Measurements from ENCODE around the gene CCDC51.

Gene CCDC51

DNA sequence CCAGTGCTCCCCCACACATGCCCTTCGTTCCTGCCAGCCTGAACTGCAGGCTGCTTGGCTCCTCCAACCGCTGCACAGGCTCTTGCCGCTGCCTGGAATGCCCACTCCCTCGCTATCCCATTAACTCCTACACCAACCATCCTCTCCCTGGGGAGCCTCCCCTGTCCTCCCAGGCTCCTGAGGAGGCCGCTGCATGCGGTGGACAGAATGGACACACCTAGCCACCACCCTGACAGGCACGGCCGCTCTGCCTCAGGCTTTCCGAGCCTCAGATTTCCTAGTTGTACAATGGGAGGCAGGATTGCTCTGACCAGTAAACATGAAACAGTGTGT, 12.3 kb downstream of the CCDC51 start:
- TF ChIP-seq, protein P1, sequence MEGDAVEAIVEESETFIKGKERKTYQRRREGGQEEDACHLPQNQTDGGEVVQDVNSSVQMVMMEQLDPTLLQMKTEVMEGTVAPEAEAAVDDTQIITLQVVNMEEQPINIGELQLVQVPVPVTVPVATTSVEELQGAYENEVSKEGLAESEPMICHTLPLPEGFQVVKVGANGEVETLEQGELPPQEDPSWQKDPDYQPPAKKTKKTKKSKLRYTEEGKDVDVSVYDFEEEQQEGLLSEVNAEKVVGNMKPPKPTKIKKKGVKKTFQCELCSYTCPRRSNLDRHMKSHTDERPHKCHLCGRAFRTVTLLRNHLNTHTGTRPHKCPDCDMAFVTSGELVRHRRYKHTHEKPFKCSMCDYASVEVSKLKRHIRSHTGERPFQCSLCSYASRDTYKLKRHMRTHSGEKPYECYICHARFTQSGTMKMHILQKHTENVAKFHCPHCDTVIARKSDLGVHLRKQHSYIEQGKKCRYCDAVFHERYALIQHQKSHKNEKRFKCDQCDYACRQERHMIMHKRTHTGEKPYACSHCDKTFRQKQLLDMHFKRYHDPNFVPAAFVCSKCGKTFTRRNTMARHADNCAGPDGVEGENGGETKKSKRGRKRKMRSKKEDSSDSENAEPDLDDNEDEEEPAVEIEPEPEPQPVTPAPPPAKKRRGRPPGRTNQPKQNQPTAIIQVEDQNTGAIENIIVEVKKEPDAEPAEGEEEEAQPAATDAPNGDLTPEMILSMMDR (IDR thresholded peaks at IDR 0.05; ENCODE audit: extremely low read depth, missing control alignments), result no peak
- no peak for DNase-seq (ENCODE audit: low spot score)

DNA sequence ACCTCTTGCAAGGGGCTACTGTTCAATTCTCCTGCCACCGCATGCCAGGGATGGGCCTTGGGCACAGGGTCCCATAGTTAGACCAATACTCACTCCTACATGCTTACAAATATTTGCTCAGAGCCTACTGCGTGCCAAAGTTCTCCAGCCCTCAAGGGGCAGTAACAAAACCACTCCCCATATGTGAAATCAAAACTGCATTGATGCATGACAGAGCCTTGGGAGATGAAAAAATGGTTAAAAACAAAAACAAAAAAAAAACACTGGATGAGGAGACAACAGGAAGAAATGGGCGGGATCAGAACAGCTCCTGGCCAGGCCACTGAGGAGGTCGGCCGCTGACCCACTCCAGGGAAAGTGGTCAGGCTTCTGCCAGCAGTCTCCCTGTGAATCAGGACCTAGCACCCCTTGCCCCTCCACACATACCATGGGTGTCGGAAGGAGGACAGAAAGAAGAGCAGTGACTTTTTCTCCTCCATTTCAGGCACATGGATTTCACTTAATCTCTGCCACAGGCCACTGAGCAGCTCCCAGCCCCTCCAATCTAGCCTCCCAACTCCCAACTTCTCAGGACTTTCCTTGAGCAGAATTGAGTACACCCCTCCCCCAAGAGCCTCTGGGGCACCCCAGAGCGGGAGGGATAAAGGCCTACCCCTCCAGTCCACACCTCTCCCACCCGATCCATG, 12.8 kb downstream of the CCDC51 start:
- TF ChIP-seq, protein P1 (IDR thresholded peaks at IDR 0.05; ENCODE audit: extremely low read depth, missing control alignments), result no peak
- DNase-seq (ENCODE audit: low spot score), result peak; percentile 41

DNA sequence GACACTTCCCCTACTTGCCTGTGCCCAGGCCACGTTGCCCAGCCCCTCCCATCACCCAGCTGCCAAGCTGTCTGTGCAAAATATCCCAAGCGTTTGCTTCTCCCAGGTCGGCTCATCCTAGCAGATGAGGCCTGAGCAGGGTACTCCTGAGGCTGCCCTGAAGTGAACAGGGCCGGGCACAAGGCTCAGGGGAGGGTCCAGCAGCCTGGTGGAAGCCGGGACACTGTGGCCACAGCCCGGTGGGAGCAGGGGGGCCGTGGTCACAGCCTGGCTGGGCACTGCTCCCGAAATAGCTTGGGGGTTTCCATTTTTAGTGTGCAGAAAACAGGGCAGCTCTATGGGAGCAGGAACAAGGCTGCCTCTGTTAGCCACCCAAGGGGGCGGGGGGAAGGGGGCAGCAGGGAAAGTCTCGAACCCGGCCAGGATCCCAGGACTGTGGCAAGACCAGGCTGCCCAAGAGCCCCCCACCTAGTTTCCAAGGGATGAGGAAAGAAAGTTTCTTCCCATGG, 13.5 kb downstream of the CCDC51 start:
- peak; percentile 20 for DNase-seq (ENCODE audit: low spot score)

DNA sequence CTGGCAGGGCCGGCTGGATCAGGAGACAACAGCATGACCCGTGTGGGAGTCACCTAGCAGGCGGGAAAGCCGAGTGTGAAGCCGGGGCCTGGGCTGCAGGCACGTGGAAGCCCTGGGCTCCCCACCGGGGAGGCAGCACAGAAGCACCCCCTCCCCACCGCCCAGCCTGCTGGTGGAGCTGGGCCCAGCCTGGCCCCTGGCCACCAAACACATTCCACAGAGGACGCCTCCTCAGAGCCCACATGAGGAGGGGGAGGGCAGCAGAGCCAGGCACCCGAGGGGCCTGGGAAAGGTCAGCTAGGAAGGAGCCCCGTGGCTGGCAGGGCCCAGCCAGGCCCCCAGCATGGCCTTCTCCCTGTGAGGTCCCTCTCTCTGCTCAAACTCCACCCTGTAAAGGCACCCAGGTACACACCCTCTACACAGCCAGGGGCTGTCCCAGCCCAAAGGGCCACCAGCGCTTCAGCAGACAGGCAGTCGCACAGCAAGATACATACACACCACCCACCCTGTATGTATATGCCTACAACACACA, 14.6 kb downstream of the CCDC51 start:
- DNase-seq (ENCODE audit: low spot score), result no peak
- TF ChIP-seq, protein P1 (IDR thresholded peaks at IDR 0.05; ENCODE audit: extremely low read depth, missing control alignments), result no peak

More for the DNA sequence above, 13.5 kb downstream of the CCDC51 start:
- TF ChIP-seq, protein P1 (IDR thresholded peaks at IDR 0.05; ENCODE audit: extremely low read depth, missing control alignments), result no peak

DNA sequence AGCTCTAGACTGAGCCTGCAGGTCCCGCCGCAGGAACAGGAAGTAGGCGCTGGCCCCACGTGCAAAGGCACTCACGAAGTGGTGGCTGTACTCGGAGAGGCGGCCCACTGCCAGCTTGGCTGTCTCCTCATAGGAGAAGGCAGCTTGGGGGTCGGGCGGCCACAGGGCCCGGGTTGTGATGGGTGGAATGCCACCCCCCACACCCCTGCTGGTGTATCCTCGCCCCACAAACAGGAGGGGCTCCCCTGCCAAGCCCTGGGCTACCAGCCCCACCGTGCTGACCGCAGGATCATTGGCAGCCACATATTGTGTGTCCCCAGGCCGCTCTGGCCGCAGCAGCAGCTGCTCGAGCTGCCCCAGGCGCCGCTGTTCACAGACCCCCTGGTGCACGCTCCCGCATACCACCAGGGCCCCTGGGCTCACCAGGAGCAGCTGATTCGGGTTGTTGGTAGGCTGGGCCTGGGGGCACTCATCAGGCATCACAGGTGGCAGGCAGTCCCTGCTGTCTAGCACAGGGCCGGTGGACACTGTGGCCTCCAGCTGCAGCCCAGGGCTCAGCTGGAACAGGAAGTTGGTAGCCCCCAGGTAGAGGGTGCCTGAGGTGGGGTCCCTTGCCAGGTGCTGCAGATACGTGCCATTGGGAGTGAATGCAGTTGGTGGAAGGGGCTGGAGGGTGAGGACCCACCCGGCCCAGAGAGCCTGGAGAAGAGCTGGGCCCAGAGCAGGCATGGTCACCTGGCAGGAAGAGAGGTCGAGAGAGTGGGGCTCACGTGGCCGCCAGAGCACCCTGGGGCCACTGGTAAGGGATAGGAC, 15.8 kb downstream of the CCDC51 start:
- TF ChIP-seq, protein P1 (IDR thresholded peaks at IDR 0.05; ENCODE audit: extremely low read depth, missing control alignments), result no peak
- no peak for DNase-seq (ENCODE audit: low spot score)

DNA sequence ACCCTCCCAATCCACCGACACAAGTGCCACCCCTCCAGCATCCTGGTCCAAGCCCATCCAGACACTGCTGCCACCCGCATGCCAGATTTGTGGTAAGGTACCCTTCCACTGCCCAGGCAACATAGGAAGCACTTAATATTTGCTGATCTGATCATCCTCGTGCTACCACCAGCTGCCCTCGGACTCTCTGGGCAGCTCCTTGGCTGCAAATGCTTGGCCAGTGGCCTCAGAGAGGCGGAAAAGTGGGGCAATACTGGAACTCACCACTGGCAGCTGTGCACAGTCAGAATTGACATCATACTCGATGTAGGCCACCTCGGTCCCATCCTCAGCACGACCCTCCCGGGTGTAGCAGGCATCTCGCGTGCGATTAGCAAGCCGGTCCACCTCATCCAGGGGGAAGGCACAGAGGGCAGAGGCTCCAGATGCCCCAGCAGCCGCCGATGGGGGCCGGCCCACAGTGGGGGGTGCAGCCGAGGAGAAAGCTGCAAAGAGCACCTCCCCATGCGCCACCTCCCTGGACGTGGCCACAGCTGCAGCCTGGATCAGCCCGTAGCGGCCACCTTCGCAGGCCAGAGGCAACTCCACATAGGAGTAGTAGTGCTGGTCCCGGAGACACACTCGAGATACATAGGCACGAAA, 16.6 kb downstream of the CCDC51 start:
- TF ChIP-seq, protein P1 (IDR thresholded peaks at IDR 0.05; ENCODE audit: extremely low read depth, missing control alignments), result no peak
- DNase-seq (ENCODE audit: low spot score), result no peak

Measured in GM20000 (cell line).